Mesodermal cell (in vitro differentiated cells): ENCODE data around the gene MAP3K1.
"Not testable (repeated sequence)": the region's sequence is repeated elsewhere in the genome, so short reads cannot be mapped to it uniquely, and the experiment has no call there.

Experiments
- H3K27ac ChIP-seq: 2 replicates; pipeline ENCODE4 v1.7.0; 2013; ENCODE audit warnings: mild to moderate bottlenecking, low read depth, low read length, moderate library complexity; ENCODE audit not compliant: severe bottlenecking
- H3K36me3 ChIP-seq: 2 replicates; pipeline ENCODE4 v1.7.1; 2013; ENCODE audit warnings: mild to moderate bottlenecking, low read length, moderate library complexity; ENCODE audit not compliant: control insufficient read depth, insufficient read depth
- H3K4me1 ChIP-seq: one replicate; pipeline ENCODE4 v1.7.1; 2013; ENCODE audit warnings: mild to moderate bottlenecking, low read length; ENCODE audit not compliant: insufficient read depth, control insufficient read depth, poor library complexity, severe bottlenecking
- H3K4me3 ChIP-seq: 2 replicates; pipeline ENCODE4 v1.7.0; 2013; ENCODE audit warnings: low read length, control low read depth, mild to moderate bottlenecking; ENCODE audit not compliant: insufficient read depth, poor library complexity, severe bottlenecking; ENCODE audit errors: extremely low read depth
- H3K9me3 ChIP-seq: 2 replicates; pipeline ENCODE4 v1.7.1; 2013; ENCODE audit warnings: mild to moderate bottlenecking, low read length, moderate library complexity; ENCODE audit not compliant: control insufficient read depth
- WGBS, 2 experiments: methylation state at CpG; one replicate each; pipeline ENCODE4 v1.1.5; 2013; ENCODE audit warnings: missing lambda C conversion rate in 2 of 2; ENCODE audit not compliant: insufficient coverage in 2 of 2; 5-methylcytosine and 5-hydroxymethylcytosine counted together

Gene MAP3K1

DNA sequence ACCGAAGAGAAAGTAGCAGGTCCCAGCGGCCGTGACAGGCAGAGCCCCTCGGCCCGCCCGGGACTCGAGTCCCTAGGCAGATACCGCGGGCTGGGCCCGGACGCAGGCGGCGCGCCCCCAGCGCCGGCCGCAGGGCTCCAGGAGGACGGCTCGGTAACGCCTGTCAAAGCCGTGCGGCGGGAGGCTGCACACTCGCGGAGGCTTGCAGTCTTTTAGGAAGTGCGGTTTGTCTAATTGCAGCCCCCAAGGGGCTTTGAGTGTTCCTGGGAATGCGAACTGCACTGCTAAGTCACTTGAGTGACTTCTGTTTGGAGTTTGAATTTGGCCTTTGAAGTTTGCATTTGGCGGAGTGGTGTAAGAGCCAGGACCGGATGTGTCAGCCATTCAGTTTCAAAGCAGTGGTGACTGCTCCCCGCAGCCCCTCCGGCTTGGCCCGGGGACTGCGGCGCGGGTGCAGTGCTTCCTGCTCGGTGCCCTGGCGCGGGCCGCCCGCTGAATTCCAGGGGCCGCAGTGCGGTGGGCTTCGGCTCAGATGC lies 1.3 kb downstream of the MAP3K1 start:
- Histone ChIP-seq H3K9me3 (no peaks in the 10 kb centered on the region), H3K27ac (peak overlapping the region; percentile 66), H3K36me3 (peaks cover 11% of the 10 kb centered on the region), H3K4me3 (peak overlapping the region; percentile 98), H3K4me1 (peaks cover 6% of the 10 kb centered on the region)
- 0 to 1% methylated on average over 28 to 29 of the region's 43 CpGs for WGBS, 2 experiments

DNA sequence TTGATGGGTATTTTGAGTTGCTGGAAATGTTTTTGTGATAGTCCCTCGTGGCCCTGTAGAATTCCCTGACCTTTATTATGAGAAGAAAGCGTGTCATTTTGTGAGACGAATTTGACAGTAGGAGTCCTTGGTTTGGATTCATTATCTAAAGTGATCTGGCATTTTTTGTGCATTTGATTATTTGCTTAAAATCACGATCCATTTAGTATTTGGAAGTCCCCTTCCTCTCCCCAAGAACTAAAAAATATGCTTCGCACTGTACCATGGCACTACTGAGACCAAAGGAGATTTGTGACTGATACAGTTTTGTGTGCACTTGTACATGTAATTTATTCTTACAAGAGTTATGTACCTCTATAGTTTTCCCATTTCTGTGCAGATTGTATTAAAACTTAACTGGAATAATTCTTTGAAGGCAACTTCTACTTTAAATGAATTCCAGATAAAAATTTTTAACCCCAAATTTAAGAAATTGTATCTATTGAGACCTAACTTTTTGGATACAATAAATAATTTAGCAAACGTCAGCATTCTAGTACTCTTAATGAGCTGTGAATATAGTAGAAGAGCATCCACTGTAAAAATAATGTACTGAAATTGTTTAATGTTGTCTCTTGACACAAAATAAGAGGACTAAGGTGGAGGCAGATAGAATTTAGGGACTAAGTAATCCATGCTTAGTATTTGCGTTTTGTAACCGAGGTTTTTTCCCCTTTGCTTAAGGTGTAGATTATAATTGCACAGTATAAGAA lies 2.1 kb downstream of the MAP3K1 start:
- H3K4me1 ChIP-seq = peaks cover 6% of the 10 kb centered on the region
- WGBS, 2 experiments = 0% methylated on average over 2 of the region's 8 CpGs
- peaks cover 19% of the 10 kb centered on the region for H3K36me3 ChIP-seq
- no peaks in the 10 kb centered on the region for H3K9me3 ChIP-seq
- H3K27ac ChIP-seq = peak overlapping the region; percentile 66
- peak overlapping the region; percentile 98 for H3K4me3 ChIP-seq

DNA sequence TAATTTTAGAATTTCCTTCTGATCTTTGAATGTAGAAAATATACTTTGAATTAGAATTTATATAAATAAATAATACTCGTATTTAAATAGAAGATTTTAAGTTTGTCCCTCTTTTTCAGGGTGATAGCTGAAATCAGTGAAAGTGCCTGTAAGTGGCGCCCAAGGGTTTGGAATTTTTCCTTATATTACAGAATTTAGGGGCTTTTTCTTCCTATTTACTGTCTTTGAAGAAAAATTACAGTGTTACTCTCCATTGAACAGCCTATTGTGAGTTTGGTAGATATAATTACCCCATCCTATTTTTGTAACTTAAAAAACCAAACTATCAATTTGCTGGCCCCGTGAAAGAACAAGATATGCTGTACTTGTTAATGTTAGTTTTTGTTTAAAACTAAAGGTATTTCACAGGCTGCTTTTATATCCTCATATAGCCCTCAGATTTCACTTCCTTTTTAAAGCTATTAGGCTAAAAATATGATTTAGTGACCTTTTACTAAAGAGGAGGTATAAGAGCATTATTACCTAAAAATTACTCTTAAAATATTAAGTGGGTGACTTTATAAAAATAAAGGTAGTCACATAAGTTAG lies 3.2 kb downstream of the MAP3K1 start:
- Histone ChIP-seq H3K4me1 (peaks cover 6% of the 10 kb centered on the region), H3K4me3 (peak overlapping the region; percentile 21), H3K27ac (no peak overlapping the region), H3K9me3 (no peaks in the 10 kb centered on the region), H3K36me3 (peaks cover 23% of the 10 kb centered on the region)
- no CpG with 5 or more reads among the region's 3 CpGs for WGBS, 2 experiments

DNA sequence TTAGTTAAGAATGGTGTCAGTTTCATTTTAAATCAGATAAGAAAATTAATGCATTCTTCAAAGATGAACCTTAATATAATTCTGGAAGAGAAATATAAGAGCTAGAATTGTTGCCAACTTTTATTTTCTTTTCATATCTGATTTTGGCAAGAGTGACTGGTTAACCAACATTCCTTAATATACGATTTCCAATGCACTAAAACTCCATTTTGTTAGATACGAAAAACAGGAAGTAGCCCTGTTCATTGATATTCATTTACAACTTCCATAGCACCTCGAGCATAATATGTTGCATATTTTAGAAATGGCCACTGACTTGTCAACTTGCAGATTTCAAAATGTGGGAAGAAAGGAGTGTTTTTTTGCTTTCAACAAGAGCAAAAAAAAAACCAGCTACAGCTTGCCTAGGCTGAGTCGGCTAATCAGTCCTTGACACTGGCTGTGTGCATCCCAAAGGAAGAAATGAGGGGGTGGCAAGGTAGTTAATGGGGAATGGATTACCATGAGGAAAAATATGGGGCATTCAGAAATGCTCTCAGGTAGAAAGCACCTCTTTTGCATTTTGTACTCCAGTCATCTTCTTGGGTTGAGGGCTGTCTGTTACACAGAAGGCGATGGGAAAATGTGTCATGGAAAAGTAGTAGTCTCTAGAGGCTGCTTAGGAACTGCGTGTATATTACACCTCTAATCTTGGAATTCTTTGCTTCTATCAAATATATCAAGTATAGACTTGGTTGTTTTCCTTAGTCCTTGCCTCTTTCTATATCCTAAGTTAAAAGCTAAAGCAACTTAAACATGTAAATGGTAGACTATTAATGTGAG lies 3.9 kb downstream of the MAP3K1 start:
- Histone ChIP-seq H3K27ac (no peak overlapping the region), H3K36me3 (peaks cover 23% of the 10 kb centered on the region), H3K4me3 (peak overlapping the region; percentile 21), H3K9me3 (no peaks in the 10 kb centered on the region), H3K4me1 (peaks cover 6% of the 10 kb centered on the region)
- WGBS, 2 experiments = 71 to 73% methylated on average over 3 of the region's 6 CpGs

DNA sequence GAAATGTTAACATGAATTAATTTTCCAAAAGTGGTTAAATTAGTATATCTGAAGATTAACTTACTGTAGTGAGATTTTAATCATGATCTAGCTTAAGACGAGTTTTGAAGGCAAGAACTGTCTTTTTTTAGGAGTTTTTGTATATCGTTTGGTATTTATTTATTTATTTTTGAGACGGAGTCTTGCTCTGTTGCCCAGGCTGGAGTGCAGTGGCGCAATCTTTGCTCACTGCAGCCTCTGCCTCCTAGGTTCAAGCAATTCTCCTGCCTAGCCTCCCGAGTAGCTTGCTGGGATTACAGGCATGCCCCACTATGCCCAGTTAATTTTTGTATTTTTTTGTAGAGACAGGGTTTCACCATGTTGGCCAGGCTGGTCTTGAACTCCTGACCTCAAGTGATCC lies 6.5 kb downstream of the MAP3K1 start:
- 94 to 100% methylated on average over 3 to 4 of the region's 5 CpGs for WGBS, 2 experiments
- not testable (repeated sequence) for H3K4me3 ChIP-seq, H3K9me3 ChIP-seq

DNA sequence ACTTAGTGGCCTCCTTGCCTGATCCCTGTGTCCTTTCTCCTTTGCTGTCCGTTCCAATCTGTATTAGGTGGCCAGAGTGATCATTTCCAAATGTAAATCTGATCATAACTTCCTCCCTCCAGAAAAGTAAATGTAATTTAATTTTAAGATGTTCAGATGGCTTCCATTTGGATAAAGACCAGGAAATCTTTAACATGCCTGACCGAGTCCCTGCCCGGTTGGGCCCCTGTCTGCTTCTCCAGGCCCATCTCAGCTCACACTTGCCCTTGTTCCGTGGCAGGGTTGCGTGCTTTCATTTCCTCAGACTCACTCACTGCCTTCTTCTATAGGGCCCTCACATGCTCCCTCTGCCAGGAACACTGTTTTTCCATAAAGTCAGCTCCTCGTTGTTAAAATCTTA lies 7.6 kb downstream of the MAP3K1 start:
- H3K36me3 ChIP-seq = peaks cover 31% of the 10 kb centered on the region
- H3K4me3 ChIP-seq = no peak overlapping the region
- H3K9me3 ChIP-seq = no peaks in the 10 kb centered on the region
- H3K27ac ChIP-seq = no peak overlapping the region
- 80 to 82% methylated on average over 5 of the region's 6 CpGs for WGBS, 2 experiments
- peaks cover 18% of the 10 kb centered on the region for H3K4me1 ChIP-seq

More for the DNA sequence above, 6.5 kb downstream of the MAP3K1 start:
- not testable (repeated sequence) for H3K27ac ChIP-seq
- peaks cover 15% of the 10 kb centered on the region for H3K4me1 ChIP-seq
- peaks cover 30% of the 10 kb centered on the region for H3K36me3 ChIP-seq

DNA sequence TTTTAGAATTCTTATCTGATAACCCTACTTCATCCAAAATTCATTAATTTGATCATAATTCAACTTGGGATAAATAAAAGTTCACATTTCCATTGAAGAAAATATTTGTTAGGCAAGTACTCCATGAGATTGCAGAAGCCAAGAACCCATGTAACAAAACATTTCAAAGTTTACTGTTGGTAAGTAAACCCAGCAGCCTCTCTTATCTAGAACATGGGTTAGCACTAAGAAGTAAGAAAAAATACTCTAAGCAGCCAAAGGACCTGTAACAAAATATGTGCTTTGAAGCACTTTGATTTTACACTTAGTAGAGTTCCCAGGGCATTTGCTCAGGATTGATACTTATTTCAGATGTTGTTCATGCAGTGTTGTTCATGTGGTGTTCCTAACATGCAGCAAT lies 8.7 kb downstream of the MAP3K1 start:
- H3K27ac ChIP-seq = no peak overlapping the region

DNA sequence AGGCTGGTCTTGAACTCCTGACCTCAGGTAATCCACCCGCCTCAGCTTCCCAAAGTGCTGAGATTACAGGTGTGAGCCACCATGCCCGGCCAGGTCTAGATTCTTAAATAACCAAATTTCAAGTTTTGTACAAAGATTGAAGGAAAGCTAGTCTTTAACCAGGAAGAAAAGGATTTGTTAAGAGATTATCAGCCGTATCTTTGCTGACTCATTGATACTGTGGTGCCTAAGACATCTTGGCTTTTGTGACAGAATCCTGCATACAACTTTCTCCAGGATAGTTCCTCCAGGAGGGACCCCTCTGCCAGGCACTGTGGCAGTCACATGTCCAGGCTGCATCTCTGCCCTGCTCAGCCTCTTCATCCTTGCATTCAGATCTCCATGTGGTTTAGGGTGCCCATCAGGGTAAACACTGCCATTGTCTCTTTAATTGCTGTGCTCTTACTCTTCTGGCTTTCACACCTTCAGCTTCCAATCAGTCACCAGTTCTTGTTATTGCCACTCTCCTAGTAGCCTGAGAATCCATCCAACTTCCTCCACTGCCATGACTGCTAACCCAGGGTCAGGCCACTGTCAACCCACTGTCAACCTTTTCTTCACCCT lies 10.0 kb downstream of the MAP3K1 start:
- Histone ChIP-seq H3K9me3 (no peaks in the 10 kb centered on the region), H3K27ac (no peak overlapping the region), H3K4me3 (no peak overlapping the region), H3K4me1 (peaks cover 28% of the 10 kb centered on the region), H3K36me3 (peaks cover 31% of the 10 kb centered on the region)
- 69% methylated on average over 2 of the region's 3 CpGs; no CpG with 5 or more reads in 1 of the 2 experiments for WGBS, 2 experiments

More for the DNA sequence above, 8.7 kb downstream of the MAP3K1 start:
- peaks cover 19% of the 10 kb centered on the region for H3K4me1 ChIP-seq
- no peaks in the 10 kb centered on the region for H3K9me3 ChIP-seq
- peaks cover 31% of the 10 kb centered on the region for H3K36me3 ChIP-seq
- no peak overlapping the region for H3K4me3 ChIP-seq

DNA sequence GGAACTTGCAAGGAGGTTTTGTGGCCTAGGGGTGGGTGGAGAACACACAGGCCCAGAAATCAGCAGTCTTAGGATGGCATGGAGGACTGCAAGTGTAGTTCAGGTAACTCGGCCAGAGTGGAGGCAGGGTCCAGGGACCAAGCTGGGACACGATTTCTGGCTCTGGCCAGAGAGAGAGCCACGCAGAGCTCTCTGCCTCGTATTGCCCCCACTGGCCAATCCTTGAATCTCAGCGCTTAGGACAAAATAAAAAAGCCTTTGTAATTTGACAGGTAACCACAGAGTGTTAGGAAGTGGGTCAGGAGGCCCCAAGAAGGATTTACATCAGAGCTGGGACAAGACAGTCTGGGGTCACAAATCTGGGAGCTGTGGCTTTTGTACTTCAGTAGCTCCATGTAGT lies 11.7 kb downstream of the MAP3K1 start:
- WGBS, 2 experiments = 59 to 74% methylated on average over 4 to 5 of the region's 5 CpGs
- Histone ChIP-seq H3K4me1 (peaks cover 37% of the 10 kb centered on the region), H3K9me3 (no peaks in the 10 kb centered on the region), H3K36me3 (peaks cover 16% of the 10 kb centered on the region), H3K4me3 (no peak overlapping the region), H3K27ac (no peak overlapping the region)

DNA sequence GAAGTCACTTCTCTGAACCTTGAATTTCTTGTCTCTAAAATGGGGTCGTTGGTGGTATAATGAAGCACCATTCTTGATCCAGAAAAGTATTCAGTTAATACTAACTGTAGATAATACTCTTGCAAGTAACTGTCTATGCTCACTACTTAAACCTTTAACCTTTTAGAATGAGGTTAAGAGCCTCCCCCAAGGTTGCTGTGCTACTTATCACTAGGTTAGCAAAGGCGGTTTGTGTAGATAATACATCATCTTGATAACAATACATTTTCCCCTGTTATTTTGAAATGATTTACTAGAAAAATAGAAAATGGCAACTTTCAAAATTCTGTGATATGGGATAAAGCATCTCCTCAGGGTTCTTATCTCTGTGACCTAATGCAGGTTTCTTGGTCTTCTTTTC lies 12.6 kb downstream of the MAP3K1 start:
- H3K4me3 ChIP-seq = no peak overlapping the region
- no peak overlapping the region for H3K27ac ChIP-seq
- WGBS, 2 experiments = no CpG with 5 or more reads among the region's 2 CpGs
- H3K36me3 ChIP-seq = peaks cover 8% of the 10 kb centered on the region
- H3K4me1 ChIP-seq = peaks cover 37% of the 10 kb centered on the region
- no peaks in the 10 kb centered on the region for H3K9me3 ChIP-seq
